GM19328 (cell line): ENCODE results near the gene TNNI3.
"Not testable (repeated sequence)": the region's sequence is repeated elsewhere in the genome, so short reads cannot be mapped to it uniquely, and the experiment has no call there.

Source experiments
- ATAC-seq: cut with Tn5 transposase; IDR thresholded peaks from one replicate; pipeline ENCODE4 v1.9.1; 2021; ENCODE audit warnings: mild to moderate bottlenecking, moderate library complexity; ENCODE audit not compliant: unreplicated experiment

The TNNI3 gene

GRCh38 chr19:55173186-55173713 lies 15.7 kb upstream of the TNNI3 start:
- no peak for ATAC-seq

- ATAC-seq = no peak
Measured at GRCh38 chr19:55172741-55173140, 15.2 kb upstream of the TNNI3 start.

- ATAC-seq = not testable (repeated sequence)
Measured at GRCh38 chr19:55172318-55172717, 14.8 kb upstream of the TNNI3 start.

GRCh38 chr19:55171440-55171839 lies 13.9 kb upstream of the TNNI3 start:
- ATAC-seq = no peak

- no peak for ATAC-seq
Measured at GRCh38 chr19:55169136-55169535, 11.6 kb upstream of the TNNI3 start.

- ATAC-seq = peak; percentile 64
Measured at GRCh38 chr19:55166530-55167268, 9.2 kb upstream of the TNNI3 start, which contains the start of gene DNAAF3. DNAAF3 (minus strand) TSS chr19:55166613; CDS start chr19:55166413, 200 bp downstream.

GRCh38 chr19:55165952-55166529 lies 8.5 kb upstream of the TNNI3 start:
- ATAC-seq = peak; percentile 17

- ATAC-seq = no peak
Measured at GRCh38 chr19:55161571-55162322, 4.2 kb upstream of the TNNI3 start.

- ATAC-seq = no peak
Measured at GRCh38 chr19:55160986-55161365, 3.4 kb upstream of the TNNI3 start.

- ATAC-seq = peak; percentile 57
Measured at GRCh38 chr19:55160128-55160985, 2.8 kb upstream of the TNNI3 start.

GRCh38 chr19:55158848-55159749 lies 1.6 kb upstream of the TNNI3 start:
- ATAC-seq = no peak

GRCh38 chr19:55158423-55158822 lies 891 bp upstream of the TNNI3 start:
- no peak for ATAC-seq

GRCh38 chr19:55156202-55157063 lies 1.1 kb downstream of the TNNI3 start:
- ATAC-seq = no peak

- ATAC-seq = not testable (repeated sequence)
Measured at GRCh38 chr19:55155784-55156183, 1.7 kb downstream of the TNNI3 start.

- ATAC-seq = no peak
Measured at GRCh38 chr19:55153652-55154264, 3.8 kb downstream of the TNNI3 start.

GRCh38 chr19:55152017-55152416 lies 5.5 kb downstream of the TNNI3 start:
- ATAC-seq = no peak

- no peak for ATAC-seq
Measured at GRCh38 chr19:55149078-55150003, 8.2 kb downstream of the TNNI3 start, which contains the start of gene TNNT1. TNNT1 (minus strand) TSS chr19:55149206; CDS start chr19:55147157, 2,049 bp downstream.
